ENCODE measurements around the gene ALK. TPM values are rescaled to one million over a fixed set of nuclear protein-coding genes. Genes with fewer than 3 reads are reported as not detected.
"Not testable (repeated sequence)": the region's sequence is repeated elsewhere in the genome, so short reads cannot be mapped to it uniquely, and the experiment has no call there.

The ALK gene
- total RNA-seq, 2 donors from 2014 or later: 0.25 TPM; not detected in 1

GRCh38 chr2:29750463-29750862 lies 170.9 kb downstream of the ALK start:
- not testable (repeated sequence) for H3K4me1 Mint-ChIP-seq (ENCODE audit: low read depth); ATAC-seq (replicated peaks in 1 of 2); H3K27ac Mint-ChIP-seq; H3K36me3 Mint-ChIP-seq (ENCODE audit: insufficient read depth in 2 of 2); H3K9me3 Mint-ChIP-seq; H3K4me3 Mint-ChIP-seq; DNase-seq
- peaks cover 22% of the 10 kb centered on the region for H3K27me3 Mint-ChIP-seq (ENCODE audit: low read depth)

DNA sequence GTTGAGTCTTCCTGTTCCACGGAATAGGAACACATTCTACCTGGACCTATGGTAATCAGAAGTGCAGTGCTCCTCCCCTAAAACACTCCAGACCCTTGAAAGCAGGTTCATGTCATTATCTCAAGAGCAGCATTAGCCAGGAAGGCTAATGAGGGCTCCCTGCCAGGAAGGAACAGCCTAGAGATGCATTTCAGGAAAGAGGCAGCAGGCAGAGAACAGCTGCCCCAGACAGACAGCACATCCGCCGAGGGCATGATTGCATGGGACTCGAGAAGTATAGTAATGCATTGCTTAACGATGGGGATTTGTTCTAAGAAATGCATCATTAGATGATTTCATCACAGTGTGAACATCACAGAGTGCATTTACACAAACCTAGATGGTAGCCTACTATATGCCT lies 171.5 kb downstream of the ALK start:
- Mint-ChIP-seq H3K27ac (no peak overlapping the region), H3K4me1 (ENCODE audit: low read depth) (peaks cover 6% of the 10 kb centered on the region), H3K9me3 (peaks cover 0 to 2% of the 10 kb centered on the region in 2 donors), H3K4me3 (no peak overlapping the region), H3K27me3 (ENCODE audit: low read depth) (peaks cover 22% of the 10 kb centered on the region), H3K36me3 (ENCODE audit: insufficient read depth in 2 of 2) (no peaks in the 10 kb centered on the region)
- DNase-seq: no peak
- no peak for ATAC-seq (replicated peaks in 1 of 2)

GRCh38 chr2:29749041-29749440 lies 172.3 kb downstream of the ALK start:
- DNase-seq (no peak), ATAC-seq (replicated peaks in 1 of 2) (no peak)
- Mint-ChIP-seq H3K27me3 (ENCODE audit: low read depth) (peaks cover 22% of the 10 kb centered on the region), H3K27ac (no peak overlapping the region), H3K9me3 (peaks cover 0 to 2% of the 10 kb centered on the region in 2 donors), H3K36me3 (ENCODE audit: insufficient read depth in 2 of 2) (no peaks in the 10 kb centered on the region), H3K4me3 (no peak overlapping the region), H3K4me1 (ENCODE audit: low read depth) (peaks cover 6% of the 10 kb centered on the region)

GRCh38 chr2:29747786-29748470 lies 173.5 kb downstream of the ALK start:
- ATAC-seq (replicated peaks in 1 of 2) (peak; percentile 96 to 98), DNase-seq (peak; percentile 8 to 12)
- peaks cover 0 to 2% of the 10 kb centered on the region in 2 donors for H3K9me3 Mint-ChIP-seq
- no peak overlapping the region for H3K27ac Mint-ChIP-seq
- no peak overlapping the region for H3K4me3 Mint-ChIP-seq
- H3K36me3 Mint-ChIP-seq (ENCODE audit: insufficient read depth in 2 of 2): no peaks in the 10 kb centered on the region
- H3K4me1 Mint-ChIP-seq (ENCODE audit: low read depth): peaks cover 6% of the 10 kb centered on the region
- peaks cover 22% of the 10 kb centered on the region for H3K27me3 Mint-ChIP-seq (ENCODE audit: low read depth)

DNA sequence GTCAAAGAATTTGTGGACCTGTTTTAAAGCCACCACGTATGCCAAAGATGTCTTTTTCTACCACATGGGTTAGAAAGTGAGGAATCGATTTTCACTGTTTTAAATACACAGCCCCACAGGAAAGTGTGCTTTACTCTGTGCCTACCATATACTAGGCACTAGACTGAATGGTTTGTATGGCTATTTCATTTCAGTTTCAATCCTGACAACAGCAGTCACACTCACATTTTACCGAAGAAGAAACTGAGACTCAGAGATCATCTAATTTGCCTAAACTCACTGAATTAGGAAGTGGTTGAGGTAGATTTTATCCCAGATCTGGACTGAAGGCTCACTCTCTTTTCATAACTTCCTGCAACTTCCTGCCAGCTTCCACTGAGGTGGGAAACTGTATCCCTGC lies 176.4 kb downstream of the ALK start:
- H3K4me3 Mint-ChIP-seq: no peak overlapping the region
- H3K36me3 Mint-ChIP-seq (ENCODE audit: insufficient read depth in 2 of 2): no peaks in the 10 kb centered on the region
- peaks cover 16% of the 10 kb centered on the region for H3K27me3 Mint-ChIP-seq (ENCODE audit: low read depth)
- no peak overlapping the region for H3K27ac Mint-ChIP-seq
- ATAC-seq (replicated peaks in 1 of 2) (no peak), DNase-seq (no peak)
- no peaks in the 10 kb centered on the region for H3K9me3 Mint-ChIP-seq
- peaks cover 6% of the 10 kb centered on the region for H3K4me1 Mint-ChIP-seq (ENCODE audit: low read depth)

GRCh38 chr2:29743516-29743915 lies 177.9 kb downstream of the ALK start:
- Mint-ChIP-seq H3K27me3 (ENCODE audit: low read depth) (peaks cover 16% of the 10 kb centered on the region), H3K4me1 (ENCODE audit: low read depth) (peaks cover 6% of the 10 kb centered on the region), H3K4me3 (no peak overlapping the region), H3K36me3 (ENCODE audit: insufficient read depth in 2 of 2) (no peaks in the 10 kb centered on the region), H3K27ac (no peak overlapping the region), H3K9me3 (no peaks in the 10 kb centered on the region)
- DNase-seq (no peak), ATAC-seq (replicated peaks in 1 of 2) (no peak)

GRCh38 chr2:29742656-29743055 lies 178.7 kb downstream of the ALK start:
- Mint-ChIP-seq H3K27me3 (ENCODE audit: low read depth) (peaks cover 16% of the 10 kb centered on the region), H3K4me3 (no peak overlapping the region), H3K36me3 (ENCODE audit: insufficient read depth in 2 of 2) (no peaks in the 10 kb centered on the region), H3K4me1 (ENCODE audit: low read depth) (no peaks in the 10 kb centered on the region), H3K9me3 (no peaks in the 10 kb centered on the region), H3K27ac (no peak overlapping the region)
- ATAC-seq (replicated peaks in 1 of 2) (no peak), DNase-seq (no peak)

- no peak overlapping the region for H3K4me3 Mint-ChIP-seq
- ATAC-seq (replicated peaks in 1 of 2) (no peak), DNase-seq (no peak)
- H3K4me1 Mint-ChIP-seq (ENCODE audit: low read depth): no peaks in the 10 kb centered on the region
- no peak overlapping the region for H3K27ac Mint-ChIP-seq
- H3K36me3 Mint-ChIP-seq (ENCODE audit: insufficient read depth in 2 of 2): no peaks in the 10 kb centered on the region
- H3K27me3 Mint-ChIP-seq (ENCODE audit: low read depth): peaks cover 7% of the 10 kb centered on the region
- no peaks in the 10 kb centered on the region for H3K9me3 Mint-ChIP-seq
Observed at GRCh38 chr2:29741132-29741531, 180.3 kb downstream of the ALK start.

GRCh38 chr2:29733965-29734364 lies 187.4 kb downstream of the ALK start:
- H3K4me3 Mint-ChIP-seq: no peak overlapping the region
- H3K36me3 Mint-ChIP-seq (ENCODE audit: insufficient read depth in 2 of 2): no peaks in the 10 kb centered on the region
- no peaks in the 10 kb centered on the region for H3K9me3 Mint-ChIP-seq
- H3K27ac Mint-ChIP-seq: no peak overlapping the region
- no peaks in the 10 kb centered on the region for H3K4me1 Mint-ChIP-seq (ENCODE audit: low read depth)
- ATAC-seq (replicated peaks in 1 of 2) (no peak), DNase-seq (no peak)
- peaks cover 11% of the 10 kb centered on the region for H3K27me3 Mint-ChIP-seq (ENCODE audit: low read depth)

DNA sequence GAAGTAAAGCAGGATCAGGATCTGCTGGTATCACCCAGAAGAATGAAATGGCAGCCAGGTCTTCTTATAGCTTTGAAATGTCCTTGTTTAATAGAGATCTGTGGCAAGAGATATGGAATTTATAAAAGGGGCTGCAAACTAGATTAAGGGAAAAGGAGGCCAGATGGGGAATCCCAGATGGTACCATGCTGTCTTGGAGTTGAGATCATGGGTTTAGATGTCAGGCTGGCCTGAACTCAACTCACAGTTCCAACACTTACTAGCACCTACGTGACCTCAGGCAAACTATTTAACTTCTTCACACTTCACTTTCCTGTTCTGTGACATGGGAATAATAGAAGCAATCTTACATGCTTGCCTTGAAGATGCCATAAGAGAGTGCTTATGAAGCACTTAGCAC lies 188.2 kb downstream of the ALK start:
- Mint-ChIP-seq H3K4me1 (ENCODE audit: low read depth) (no peaks in the 10 kb centered on the region), H3K36me3 (ENCODE audit: insufficient read depth in 2 of 2) (no peaks in the 10 kb centered on the region), H3K27ac (no peak overlapping the region), H3K9me3 (no peaks in the 10 kb centered on the region), H3K4me3 (no peak overlapping the region), H3K27me3 (ENCODE audit: low read depth) (peaks cover 12% of the 10 kb centered on the region)
- ATAC-seq (replicated peaks in 1 of 2) (no peak), DNase-seq (no peak)

DNA sequence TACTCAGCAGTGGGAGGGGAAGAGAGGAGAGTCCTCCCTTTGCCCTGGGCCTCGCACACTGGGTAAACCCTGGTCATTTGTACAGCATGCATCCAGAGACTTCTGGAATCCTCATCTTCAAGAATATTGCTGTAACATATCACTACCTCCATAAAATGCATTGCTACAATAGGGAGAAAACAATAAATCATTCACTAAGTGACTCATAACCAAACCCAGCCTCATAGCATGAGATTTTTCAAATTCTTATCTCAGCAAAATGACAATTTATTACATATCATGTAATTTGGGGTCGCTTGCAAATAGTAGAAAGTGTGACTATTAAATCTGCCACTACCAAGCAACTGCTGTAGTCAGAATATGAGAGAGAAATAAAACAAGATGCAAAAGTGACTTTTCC lies 189.4 kb downstream of the ALK start:
- Mint-ChIP-seq H3K9me3 (no peaks in the 10 kb centered on the region), H3K36me3 (ENCODE audit: insufficient read depth in 2 of 2) (no peaks in the 10 kb centered on the region), H3K4me1 (ENCODE audit: low read depth) (no peaks in the 10 kb centered on the region), H3K4me3 (no peak overlapping the region), H3K27ac (no peak overlapping the region), H3K27me3 (ENCODE audit: low read depth) (peaks cover 12% of the 10 kb centered on the region)
- ATAC-seq (replicated peaks in 1 of 2) (no peak), DNase-seq (no peak)

GRCh38 chr2:29729932-29730331 lies 191.5 kb downstream of the ALK start:
- peaks cover 26% of the 10 kb centered on the region for H3K27me3 Mint-ChIP-seq (ENCODE audit: low read depth)
- ATAC-seq (replicated peaks in 1 of 2) (no peak), DNase-seq (no peak)
- H3K27ac Mint-ChIP-seq: no peak overlapping the region
- no peaks in the 10 kb centered on the region for H3K4me1 Mint-ChIP-seq (ENCODE audit: low read depth)
- no peaks in the 10 kb centered on the region for H3K36me3 Mint-ChIP-seq (ENCODE audit: insufficient read depth in 2 of 2)
- no peaks in the 10 kb centered on the region for H3K9me3 Mint-ChIP-seq
- no peak overlapping the region for H3K4me3 Mint-ChIP-seq

GRCh38 chr2:29729401-29729800 lies 192.0 kb downstream of the ALK start:
- Mint-ChIP-seq H3K4me3 (no peak overlapping the region), H3K36me3 (ENCODE audit: insufficient read depth in 2 of 2) (no peaks in the 10 kb centered on the region), H3K27me3 (ENCODE audit: low read depth) (peaks cover 26% of the 10 kb centered on the region), H3K9me3 (no peaks in the 10 kb centered on the region), H3K27ac (no peak overlapping the region), H3K4me1 (ENCODE audit: low read depth) (no peaks in the 10 kb centered on the region)
- DNase-seq: no peak
- ATAC-seq (replicated peaks in 1 of 2): no peak

GRCh38 chr2:29726976-29727375 lies 194.4 kb downstream of the ALK start:
- H3K27me3 Mint-ChIP-seq (ENCODE audit: low read depth): peaks cover 40% of the 10 kb centered on the region
- no peaks in the 10 kb centered on the region for H3K4me1 Mint-ChIP-seq (ENCODE audit: low read depth)
- H3K9me3 Mint-ChIP-seq: no peaks in the 10 kb centered on the region
- H3K4me3 Mint-ChIP-seq: no peak overlapping the region
- DNase-seq: no peak
- H3K36me3 Mint-ChIP-seq (ENCODE audit: insufficient read depth in 2 of 2): no peaks in the 10 kb centered on the region
- no peak overlapping the region for H3K27ac Mint-ChIP-seq
- ATAC-seq (replicated peaks in 1 of 2): no peak
